ENCODE measurements around the gene MARCO.
"Not testable (repeated sequence)": the region's sequence is repeated elsewhere in the genome, so short reads cannot be mapped to it uniquely, and the experiment has no call there.

Gene MARCO

GRCh38 chr2:118990757-118991545 lies 49.0 kb downstream of the MARCO start:
- TF ChIP-seq, protein P1, sequence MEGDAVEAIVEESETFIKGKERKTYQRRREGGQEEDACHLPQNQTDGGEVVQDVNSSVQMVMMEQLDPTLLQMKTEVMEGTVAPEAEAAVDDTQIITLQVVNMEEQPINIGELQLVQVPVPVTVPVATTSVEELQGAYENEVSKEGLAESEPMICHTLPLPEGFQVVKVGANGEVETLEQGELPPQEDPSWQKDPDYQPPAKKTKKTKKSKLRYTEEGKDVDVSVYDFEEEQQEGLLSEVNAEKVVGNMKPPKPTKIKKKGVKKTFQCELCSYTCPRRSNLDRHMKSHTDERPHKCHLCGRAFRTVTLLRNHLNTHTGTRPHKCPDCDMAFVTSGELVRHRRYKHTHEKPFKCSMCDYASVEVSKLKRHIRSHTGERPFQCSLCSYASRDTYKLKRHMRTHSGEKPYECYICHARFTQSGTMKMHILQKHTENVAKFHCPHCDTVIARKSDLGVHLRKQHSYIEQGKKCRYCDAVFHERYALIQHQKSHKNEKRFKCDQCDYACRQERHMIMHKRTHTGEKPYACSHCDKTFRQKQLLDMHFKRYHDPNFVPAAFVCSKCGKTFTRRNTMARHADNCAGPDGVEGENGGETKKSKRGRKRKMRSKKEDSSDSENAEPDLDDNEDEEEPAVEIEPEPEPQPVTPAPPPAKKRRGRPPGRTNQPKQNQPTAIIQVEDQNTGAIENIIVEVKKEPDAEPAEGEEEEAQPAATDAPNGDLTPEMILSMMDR (IDR thresholded peaks at IDR 0.05; ENCODE audit: insufficient read depth, missing control alignments) = no peak
- FAIRE-seq = no peak
- DNase-seq (ENCODE audit: insufficient read length, low spot score) = no peak

DNA sequence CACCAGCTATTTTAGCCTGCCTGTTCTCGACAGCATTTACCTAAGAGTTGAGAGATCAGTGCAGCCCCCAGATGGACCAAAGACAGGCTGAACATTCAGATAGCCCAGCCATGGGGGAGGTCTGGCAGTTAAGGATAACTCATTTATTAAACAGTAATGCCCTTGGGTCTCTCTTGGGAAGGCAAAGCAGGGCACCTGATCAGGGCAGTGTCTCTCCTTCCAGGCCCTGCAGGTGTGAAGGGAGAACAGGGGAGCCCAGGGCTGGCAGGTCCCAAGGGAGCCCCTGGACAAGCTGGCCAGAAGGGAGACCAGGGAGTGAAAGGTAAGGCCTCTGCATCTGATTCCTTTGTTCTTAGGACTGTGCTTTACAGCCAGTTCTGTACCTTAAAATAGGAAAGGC lies 49.6 kb downstream of the MARCO start:
- TF ChIP-seq, protein P1 (IDR thresholded peaks at IDR 0.05; ENCODE audit: insufficient read depth, missing control alignments) = no peak
- FAIRE-seq = no peak
- no peak for DNase-seq (ENCODE audit: insufficient read length, low spot score)

DNA sequence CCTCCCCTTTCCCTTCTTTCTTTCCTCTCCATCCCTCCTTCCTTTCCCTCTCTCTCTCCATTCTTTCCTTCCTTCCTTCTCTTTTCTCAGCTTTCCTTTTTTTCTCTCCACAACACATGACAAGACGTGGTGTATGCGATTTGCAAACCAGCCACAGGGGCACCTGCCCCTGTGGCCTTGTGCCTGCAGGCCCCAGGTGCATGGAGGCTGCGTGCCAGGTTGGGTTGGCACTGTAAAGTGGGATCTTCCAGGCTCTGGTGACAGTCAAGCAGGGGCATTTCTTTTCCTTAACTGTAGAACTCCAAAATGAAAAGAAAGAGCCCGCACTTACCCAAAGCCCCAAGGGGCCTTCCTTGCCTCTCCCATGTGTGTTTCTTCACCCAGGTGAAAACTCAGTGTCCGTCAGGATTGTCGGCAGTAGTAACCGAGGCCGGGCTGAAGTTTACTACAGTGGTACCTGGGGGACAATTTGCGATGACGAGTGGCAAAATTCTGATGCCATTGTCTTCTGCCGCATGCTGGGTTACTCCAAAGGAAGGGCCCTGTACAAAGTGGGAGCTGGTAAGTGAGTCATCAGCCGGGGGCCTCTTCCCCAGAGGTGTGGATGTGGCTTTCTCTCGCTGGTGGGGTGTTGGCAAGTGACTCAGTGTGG lies 50.9 kb downstream of the MARCO start:
- TF ChIP-seq, protein P1 (IDR thresholded peaks at IDR 0.05; ENCODE audit: insufficient read depth, missing control alignments) = no peak
- no peak for FAIRE-seq
- no peak for DNase-seq (ENCODE audit: insufficient read length, low spot score)

DNA sequence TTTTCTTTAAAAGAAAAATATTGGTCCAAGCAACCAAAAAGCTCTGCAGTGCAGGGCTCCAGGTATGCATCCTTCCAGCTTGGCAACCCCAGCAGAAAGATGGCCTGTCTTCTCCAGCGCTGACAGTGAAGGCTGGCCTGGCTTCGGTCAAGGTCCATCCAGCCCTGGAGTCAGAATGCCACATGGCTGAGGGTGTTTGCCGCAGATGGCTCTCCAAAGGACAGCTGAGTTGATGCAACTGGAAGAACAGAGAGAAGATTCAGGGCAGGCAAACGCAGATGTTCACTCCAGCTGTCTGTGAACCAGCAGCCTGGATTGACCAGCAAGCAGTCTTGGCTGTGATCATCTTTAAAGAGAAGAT lies 51.4 kb downstream of the MARCO start:
- FAIRE-seq (no peak), DNase-seq (ENCODE audit: insufficient read length, low spot score) (no peak)
- TF ChIP-seq, protein P1 (IDR thresholded peaks at IDR 0.05; ENCODE audit: insufficient read depth, missing control alignments) = no peak

- DNase-seq (ENCODE audit: insufficient read length, low spot score) (no peak), FAIRE-seq (no peak)
- TF ChIP-seq, protein P1 (IDR thresholded peaks at IDR 0.05; ENCODE audit: insufficient read depth, missing control alignments) = no peak
These were observed 52.2 kb downstream of the MARCO start for GRCh38 chr2:118994172-118994700.

DNA sequence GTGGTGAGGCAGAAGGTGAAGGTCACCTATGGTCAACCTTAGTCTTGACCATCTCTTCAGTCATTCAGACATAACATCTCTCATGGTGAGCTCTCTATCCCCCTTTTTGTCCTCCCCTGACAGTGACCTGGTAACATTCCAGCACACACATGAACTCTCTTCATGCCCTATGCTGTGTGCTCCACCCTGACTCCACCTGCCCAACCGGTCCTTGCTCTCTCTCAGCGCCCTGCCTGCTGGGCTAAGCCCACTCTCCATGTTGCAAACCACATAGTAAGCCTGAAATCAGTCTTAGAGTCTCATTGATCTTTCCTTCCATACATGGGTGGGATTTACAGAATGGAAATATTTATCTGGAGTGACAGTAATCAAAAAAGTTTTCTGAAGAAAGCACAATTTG lies 52.8 kb downstream of the MARCO start:
- FAIRE-seq (no peak), DNase-seq (ENCODE audit: insufficient read length, low spot score) (no peak)
- TF ChIP-seq, protein P1 (IDR thresholded peaks at IDR 0.05; ENCODE audit: insufficient read depth, missing control alignments) = no peak

- not testable (repeated sequence) for FAIRE-seq; DNase-seq (ENCODE audit: insufficient read length, low spot score)
These were observed 61.9 kb downstream of the MARCO start for GRCh38 chr2:119003856-119004255.
